Astrocyte of the spinal cord (primary cell): ENCODE results near the gene CREB3.

Experiments
- DNase-seq: peaks from one replicate; pipeline ENCODE4 v3.0.0; 2011; ENCODE audit warnings: low read depth, low spot score
- H3K4me3 ChIP-seq: 2 replicates; pipeline ENCODE4 v1.5.1; 2011; ENCODE audit warnings: low read depth, mild to moderate bottlenecking, low read length, moderate library complexity
- in situ Hi-C: cut with HindIII; loops from 2 replicates; pipeline ENCODE4 v1.10.0; 2017; ENCODE audit warnings: low sequenced_read_pairs
- TF ChIP-seq, protein P1 (sequence below): IDR thresholded peaks from 2 replicates; pipeline ENCODE4 v1.5.1; 2012; ENCODE audit warnings: low read depth, mild to moderate bottlenecking, low read length, inconsistent platforms

CREB3 gene

DNA sequence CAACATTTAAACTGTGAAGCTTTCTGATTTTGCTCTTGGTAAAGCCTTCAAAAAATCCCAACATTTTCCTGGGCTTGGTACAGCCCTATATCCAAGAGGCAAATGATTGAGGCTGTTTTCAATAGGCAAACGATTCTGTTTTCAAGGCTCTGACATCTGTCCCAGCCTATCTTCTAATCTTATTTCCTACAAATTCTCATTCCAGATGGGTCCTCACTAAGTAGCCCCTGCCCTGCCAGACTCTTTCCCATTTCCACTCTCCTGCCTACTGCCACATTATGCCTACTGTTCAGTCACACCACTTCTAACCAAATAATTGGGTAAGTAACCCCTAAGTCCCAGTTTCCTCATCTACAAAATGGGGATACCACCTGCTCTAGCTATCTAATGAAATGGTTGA is 13.1 kb downstream of the CREB3 start:
- no peak overlapping the region for H3K4me3 ChIP-seq
- TF ChIP-seq, protein P1, sequence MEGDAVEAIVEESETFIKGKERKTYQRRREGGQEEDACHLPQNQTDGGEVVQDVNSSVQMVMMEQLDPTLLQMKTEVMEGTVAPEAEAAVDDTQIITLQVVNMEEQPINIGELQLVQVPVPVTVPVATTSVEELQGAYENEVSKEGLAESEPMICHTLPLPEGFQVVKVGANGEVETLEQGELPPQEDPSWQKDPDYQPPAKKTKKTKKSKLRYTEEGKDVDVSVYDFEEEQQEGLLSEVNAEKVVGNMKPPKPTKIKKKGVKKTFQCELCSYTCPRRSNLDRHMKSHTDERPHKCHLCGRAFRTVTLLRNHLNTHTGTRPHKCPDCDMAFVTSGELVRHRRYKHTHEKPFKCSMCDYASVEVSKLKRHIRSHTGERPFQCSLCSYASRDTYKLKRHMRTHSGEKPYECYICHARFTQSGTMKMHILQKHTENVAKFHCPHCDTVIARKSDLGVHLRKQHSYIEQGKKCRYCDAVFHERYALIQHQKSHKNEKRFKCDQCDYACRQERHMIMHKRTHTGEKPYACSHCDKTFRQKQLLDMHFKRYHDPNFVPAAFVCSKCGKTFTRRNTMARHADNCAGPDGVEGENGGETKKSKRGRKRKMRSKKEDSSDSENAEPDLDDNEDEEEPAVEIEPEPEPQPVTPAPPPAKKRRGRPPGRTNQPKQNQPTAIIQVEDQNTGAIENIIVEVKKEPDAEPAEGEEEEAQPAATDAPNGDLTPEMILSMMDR, result no peak
- in situ Hi-C loops, result no loop called here
- no peak for DNase-seq

DNA sequence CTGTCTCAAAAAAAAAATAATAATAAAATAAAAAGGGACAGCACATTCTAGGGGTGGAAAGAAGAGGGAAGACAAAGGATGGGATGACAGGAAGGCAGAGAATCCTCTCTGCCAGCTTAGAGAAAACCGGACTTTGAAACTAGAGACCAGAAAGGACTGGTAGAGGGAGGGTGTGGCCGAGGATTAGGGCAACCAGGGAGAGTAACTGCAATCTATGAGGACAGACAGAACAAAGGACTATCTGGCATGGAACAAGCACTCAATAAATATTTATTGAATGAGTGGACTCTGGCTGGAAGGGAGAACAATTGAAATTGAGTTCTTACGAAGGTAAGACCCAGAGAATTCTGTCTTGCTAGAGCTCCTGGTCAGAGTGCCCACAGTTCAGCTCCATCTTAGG is 14.1 kb downstream of the CREB3 start:
- TF ChIP-seq, protein P1, result no peak
- DNase-seq, result no peak
- in situ Hi-C loops, result no loop called here
- peak overlapping the region; percentile 90 for H3K4me3 ChIP-seq

DNA sequence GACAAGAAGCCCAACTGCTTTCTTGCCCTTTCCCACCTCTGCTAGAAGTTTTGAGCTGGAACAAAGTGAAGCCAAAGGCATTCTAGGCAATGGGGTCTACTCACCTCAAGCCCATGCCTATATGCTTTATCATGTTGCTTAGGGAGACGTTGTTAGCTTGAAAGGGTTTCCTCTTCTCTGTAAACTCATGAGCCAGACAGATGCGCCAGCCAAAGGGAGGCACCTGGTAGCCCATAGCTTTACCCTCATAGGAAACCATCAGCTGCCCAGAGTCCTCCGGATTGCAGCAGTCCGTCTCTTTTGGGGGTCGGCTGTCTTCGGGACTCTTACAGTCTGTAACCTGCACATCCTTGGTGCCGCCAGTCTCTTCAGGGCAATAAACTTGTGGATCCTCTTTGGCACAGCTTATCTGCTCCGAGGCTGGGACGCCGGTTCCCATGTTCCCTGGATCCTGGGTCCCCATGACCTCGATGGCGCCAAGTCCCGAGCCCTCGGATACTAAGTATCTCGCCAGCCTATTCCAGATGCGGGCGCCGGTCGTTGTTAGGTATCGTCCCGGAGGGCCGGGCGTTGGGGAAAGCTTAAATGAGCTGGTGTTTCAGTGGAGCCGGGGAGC is 15.9 kb downstream of the CREB3 start:
- TF ChIP-seq, protein P1, result no peak
- DNase-seq, result no peak
- in situ Hi-C loops, result no loop called here
- H3K4me3 ChIP-seq, result peak overlapping the region; percentile 90

DNA sequence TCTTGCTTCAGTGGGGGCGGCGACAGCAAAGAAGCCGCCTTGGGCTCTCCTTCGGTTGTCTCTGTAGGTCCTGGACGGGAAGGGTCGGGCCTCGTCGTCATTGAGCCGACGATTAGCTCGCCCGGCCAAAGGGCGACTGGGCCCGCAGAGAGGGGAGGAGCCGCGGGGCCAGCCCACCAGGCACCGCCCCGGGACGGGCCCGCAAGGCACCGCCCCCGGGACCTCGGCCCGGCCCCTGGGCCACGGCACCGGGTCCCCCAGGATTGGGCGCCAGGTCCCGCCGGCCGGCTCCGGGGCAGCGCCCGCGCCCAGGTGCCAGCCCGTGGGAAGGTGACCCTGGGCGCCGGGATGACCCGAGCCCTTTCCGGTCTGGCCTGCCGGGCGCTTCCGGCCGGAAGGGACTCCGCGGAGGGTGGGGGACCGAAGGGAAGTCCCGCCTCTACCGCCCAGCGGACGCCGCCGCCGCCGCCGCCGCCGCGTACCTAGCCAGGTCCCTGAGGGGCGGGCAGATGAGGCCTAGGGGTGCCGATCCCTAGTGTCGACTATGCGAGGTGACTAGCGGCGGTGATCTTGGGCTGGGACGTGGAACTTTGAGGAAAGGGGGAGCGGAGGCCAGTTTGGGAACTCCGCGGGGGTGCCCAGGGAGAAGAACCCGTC is 16.5 kb downstream of the CREB3 start, which contains the start of the genes GBA2 and RGP1:
Gene GBA2, minus strand, starts transcription at position 371 of the 657 bp plus-strand sequence. CDS start 524 bp downstream, outside the sequence.
Gene RGP1, plus strand, starts transcription at position 430 of the 657 bp plus-strand sequence. CDS start 469 bp downstream, outside the sequence.
- DNase-seq, result peak; percentile 55
- peak within 1 kb of the TSS; percentile 90 for H3K4me3 ChIP-seq
- in situ Hi-C loops, result no loop called here
- TF ChIP-seq, protein P1, result no peak

DNA sequence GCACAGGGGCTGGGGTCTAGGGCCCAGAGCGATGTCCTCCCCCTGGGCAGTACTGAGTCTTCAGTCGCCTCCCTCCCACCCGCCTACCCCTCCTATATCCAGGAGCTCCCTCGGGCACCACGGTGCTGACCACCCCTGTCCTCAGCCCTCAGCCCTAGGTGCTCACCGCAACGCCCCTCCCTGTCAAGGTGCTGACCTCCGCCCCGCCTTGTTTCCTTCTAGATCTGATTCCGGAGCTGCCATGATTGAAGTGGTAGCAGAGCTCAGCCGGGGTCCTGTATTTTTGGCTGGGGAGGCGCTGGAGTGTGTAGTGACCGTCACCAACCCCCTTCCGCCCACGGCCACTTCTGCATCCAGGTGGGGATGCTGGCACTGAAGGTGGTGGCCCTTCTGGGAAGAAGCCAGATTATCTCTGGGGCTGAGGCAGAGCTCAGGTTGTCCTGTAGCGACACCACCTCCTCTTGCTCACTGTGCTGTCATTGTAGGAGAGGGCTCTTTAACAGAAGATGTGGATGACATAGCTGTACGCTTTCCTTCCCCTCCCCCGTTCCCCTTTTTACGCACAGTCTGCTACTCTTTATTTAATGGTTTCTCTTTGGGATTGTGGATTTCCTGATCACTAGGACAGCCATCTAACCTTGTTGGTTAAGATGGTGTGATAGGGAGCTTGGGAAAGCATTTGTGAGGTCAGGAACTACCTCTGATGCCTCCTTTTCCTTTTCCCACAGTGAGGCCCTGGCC is 17.2 kb downstream of the CREB3 start:
- peak overlapping the region; percentile 90 for H3K4me3 ChIP-seq
- TF ChIP-seq, protein P1, result no peak
- in situ Hi-C loops, result no loop called here
- no peak for DNase-seq

DNA sequence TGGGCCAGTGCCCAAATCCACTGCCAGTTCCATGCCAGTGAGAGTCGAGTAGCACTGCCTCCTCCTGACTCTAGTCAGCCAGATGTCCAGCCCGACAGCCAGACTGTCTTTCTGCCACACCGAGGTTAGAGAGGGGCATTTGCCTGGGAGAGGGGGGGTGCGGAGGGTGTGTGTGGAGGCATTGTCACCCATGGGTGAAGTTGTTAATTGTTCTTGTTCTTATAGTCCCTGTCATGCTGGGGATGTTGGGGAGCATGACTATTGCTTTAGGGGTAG is 17.7 kb downstream of the CREB3 start:
- H3K4me3 ChIP-seq, result peak overlapping the region; percentile 90
- TF ChIP-seq, protein P1, result no peak
- in situ Hi-C loops, result no loop called here
- DNase-seq, result no peak
